Upper lobe of left lung (tissue), 4 donors: ENCODE data around the gene METTL15.

Experiments
- EP300 ChIP-seq, 4 donors: sonication (generic); formaldehyde crosslinking; IDR thresholded peaks; one replicate each; pipeline ENCODE4 v1.5.1; 2017; ENCODE audit warnings: antibody characterized with exemption in 4 of 4, control low read depth in 2 of 4
- POLR2A ChIP-seq, 4 donors: fragments of 450-650 bp; IDR thresholded peaks; one replicate each; pipeline ENCODE4 v1.5.1; 2016 to 2017; ENCODE audit warnings: antibody characterized with exemption in 4 of 4, mild to moderate bottlenecking in 2 of 4
- TF ChIP-seq, protein P1 (sequence below), 6 experiments: fragments of 450-650 bp in 4 of 6; fragments of 200-600 bp in 2 of 6; sonication (generic) in 2 of 6; IDR thresholded peaks; one replicate each; pipeline ENCODE4 v1.5.1; 2016 to 2019; ENCODE audit warnings: antibody characterized with exemption in 6 of 6

DNA sequence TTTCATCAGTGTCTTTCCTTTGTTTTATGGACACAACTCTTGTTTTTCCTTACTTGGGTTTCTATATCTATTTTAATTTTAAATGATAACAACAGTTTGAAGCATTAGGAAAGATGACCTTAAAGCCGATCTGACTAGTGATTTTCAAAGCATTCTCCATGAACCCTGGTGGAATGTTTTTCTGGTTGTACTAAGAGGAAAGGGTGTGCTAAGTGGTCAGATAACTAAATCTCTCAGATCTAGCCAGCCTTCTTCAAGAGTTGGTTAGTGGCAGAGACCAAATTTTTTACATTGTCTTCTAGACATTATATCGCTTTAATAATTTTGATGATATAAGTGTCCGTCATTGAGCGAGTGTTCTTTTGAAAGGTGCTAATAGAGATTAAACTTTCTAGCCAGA, 134.4 kb downstream of the METTL15 start:
- TF ChIP-seq, protein P1, sequence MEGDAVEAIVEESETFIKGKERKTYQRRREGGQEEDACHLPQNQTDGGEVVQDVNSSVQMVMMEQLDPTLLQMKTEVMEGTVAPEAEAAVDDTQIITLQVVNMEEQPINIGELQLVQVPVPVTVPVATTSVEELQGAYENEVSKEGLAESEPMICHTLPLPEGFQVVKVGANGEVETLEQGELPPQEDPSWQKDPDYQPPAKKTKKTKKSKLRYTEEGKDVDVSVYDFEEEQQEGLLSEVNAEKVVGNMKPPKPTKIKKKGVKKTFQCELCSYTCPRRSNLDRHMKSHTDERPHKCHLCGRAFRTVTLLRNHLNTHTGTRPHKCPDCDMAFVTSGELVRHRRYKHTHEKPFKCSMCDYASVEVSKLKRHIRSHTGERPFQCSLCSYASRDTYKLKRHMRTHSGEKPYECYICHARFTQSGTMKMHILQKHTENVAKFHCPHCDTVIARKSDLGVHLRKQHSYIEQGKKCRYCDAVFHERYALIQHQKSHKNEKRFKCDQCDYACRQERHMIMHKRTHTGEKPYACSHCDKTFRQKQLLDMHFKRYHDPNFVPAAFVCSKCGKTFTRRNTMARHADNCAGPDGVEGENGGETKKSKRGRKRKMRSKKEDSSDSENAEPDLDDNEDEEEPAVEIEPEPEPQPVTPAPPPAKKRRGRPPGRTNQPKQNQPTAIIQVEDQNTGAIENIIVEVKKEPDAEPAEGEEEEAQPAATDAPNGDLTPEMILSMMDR (IDR thresholded peaks at IDR 0.05): no peak
- TF ChIP-seq EP300 (IDR thresholded peaks at IDR 0.05): no peak
- no peak for TF ChIP-seq POLR2A (IDR thresholded peaks at IDR 0.05)
